Chondrocyte (in vitro differentiated cells): ENCODE results near the gene AXIN1. TPM values are rescaled to one million over a fixed set of nuclear protein-coding genes. Genes with fewer than 3 reads are reported as not detected.

Experiments used
- DNase-seq: peaks from one replicate; pipeline ENCODE4 v3.0.0; 2021; ENCODE audit warnings: mixed read lengths, low spot score
- H3K27ac Mint-ChIP-seq: one replicate; pipeline ENCODE4 v1.8.0; 2021; ENCODE audit warnings: mild to moderate bottlenecking, moderate library complexity, mixed read lengths; ENCODE audit not compliant: unreplicated experiment
- H3K27me3 Mint-ChIP-seq: 2 replicates; pipeline ENCODE4 v1.8.0; 2021; ENCODE audit warnings: low read depth, mixed read lengths
- H3K36me3 Mint-ChIP-seq: 2 replicates; pipeline ENCODE4 v1.8.0; 2021; ENCODE audit warnings: low read depth, mixed read lengths
- H3K4me1 Mint-ChIP-seq: 2 replicates; pipeline ENCODE4 v1.8.0; 2021; ENCODE audit warnings: low read depth, mild to moderate bottlenecking, mixed read lengths
- H3K4me3 Mint-ChIP-seq: one replicate; pipeline ENCODE4 v1.8.0; 2021; ENCODE audit warnings: mild to moderate bottlenecking, moderate library complexity, mixed read lengths; ENCODE audit not compliant: unreplicated experiment
- H3K9me3 Mint-ChIP-seq: 2 replicates; pipeline ENCODE4 v1.8.0; 2021; ENCODE audit warnings: low read depth, mixed read lengths
- CTCF ChIP-seq: fragments of 200-600 bp; sonication (generic); IDR thresholded peaks from 2 replicates; pipeline ENCODE4 v1.5.0; 2021; ENCODE audit warnings: antibody characterized with exemption, mild to moderate bottlenecking, moderate library complexity
- total RNA-seq: library from RNA; stranded (reverse); gene quantifications from 3 replicates; pipeline ENCODE4 v1.2.1, GENCODE V29; 2021

AXIN1 gene
- total RNA-seq, 1 donor from 2014 or later: 27.2 TPM

- Mint-ChIP-seq H3K27ac (no peak overlapping the region), H3K9me3 (no peaks in the 10 kb centered on the region), H3K4me3 (no peak overlapping the region), H3K4me1 (peaks cover 4% of the 10 kb centered on the region), H3K27me3 (no peaks in the 10 kb centered on the region), H3K36me3 (no peaks in the 10 kb centered on the region)
- no peak for DNase-seq
- no peak for TF ChIP-seq CTCF
These were observed 110.2 kb downstream of the AXIN1 start for GRCh38 chr16:242281-242680.

GRCh38 chr16:240559-240958 is 112.0 kb downstream of the AXIN1 start:
- TF ChIP-seq CTCF: no peak
- DNase-seq: no peak
- H3K36me3 Mint-ChIP-seq: no peaks in the 10 kb centered on the region
- H3K4me3 Mint-ChIP-seq: no peak overlapping the region
- H3K4me1 Mint-ChIP-seq: peaks cover 7% of the 10 kb centered on the region
- no peaks in the 10 kb centered on the region for H3K27me3 Mint-ChIP-seq
- no peaks in the 10 kb centered on the region for H3K9me3 Mint-ChIP-seq
- H3K27ac Mint-ChIP-seq: no peak overlapping the region

GRCh38 chr16:239948-240277 is 112.6 kb downstream of the AXIN1 start:
- Mint-ChIP-seq H3K9me3 (no peaks in the 10 kb centered on the region), H3K36me3 (no peaks in the 10 kb centered on the region), H3K4me1 (peaks cover 13% of the 10 kb centered on the region), H3K4me3 (no peak overlapping the region), H3K27me3 (no peaks in the 10 kb centered on the region), H3K27ac (no peak overlapping the region)
- TF ChIP-seq CTCF: no peak
- DNase-seq: no peak

Other genes starting within 250 kb of the AXIN1 start
- gene NPRL3, start 214.1 kb downstream of the AXIN1 start, total RNA-seq: 32.0 to 39.6 TPM (median 35.4 TPM) in 3 replicates
- not detected in 3 replicates for gene HBZ, start 200.1 kb downstream of the AXIN1 start, total RNA-seq
- gene HBM, start 186.7 kb downstream of the AXIN1 start, total RNA-seq: not detected in 3 replicates
- gene HBA2, start 179.8 kb downstream of the AXIN1 start, total RNA-seq: not detected in 3 replicates
- gene HBA1, start 176.0 kb downstream of the AXIN1 start, total RNA-seq: not detected in 3 replicates
- 0.74 TPM in 1 of 3 replicates, not detected in the others for gene HBQ1, start 172.3 kb downstream of the AXIN1 start, total RNA-seq
- 64.6 to 79.4 TPM (median 64.9 TPM) in 3 replicates for gene LUC7L, start 123.3 kb downstream of the AXIN1 start, total RNA-seq
- gene FAM234A, start 117.9 kb downstream of the AXIN1 start, total RNA-seq: 122 to 146 TPM (median 125 TPM) in 3 replicates
- 20.3 to 23.2 TPM (median 21.0 TPM) in 3 replicates for gene RGS11, start 76.8 kb downstream of the AXIN1 start, total RNA-seq
- gene ARHGDIG, start 72.1 kb downstream of the AXIN1 start, total RNA-seq: 0.82 to 4.0 TPM (median 3.7 TPM) in 3 replicates
- gene PDIA2, start 69.6 kb downstream of the AXIN1 start, total RNA-seq: 0.89 to 1.6 TPM (median 1.5 TPM) in 3 replicates
- 53.4 to 57.7 TPM (median 54.7 TPM) in 3 replicates for gene MRPL28, start 17.8 kb upstream of the AXIN1 start, total RNA-seq
- 49.5 to 61.2 TPM (median 59.7 TPM) in 3 replicates for gene PGAP6, start 29.3 kb upstream of the AXIN1 start, total RNA-seq
- gene NME4, start 44.5 kb upstream of the AXIN1 start, total RNA-seq: 176 to 246 TPM (median 231 TPM) in 3 replicates
- gene DECR2, start 49.2 kb upstream of the AXIN1 start, total RNA-seq: 21.8 to 25.1 TPM (median 22.2 TPM) in 3 replicates
- gene RAB11FIP3, start 72.9 kb upstream of the AXIN1 start, total RNA-seq: 41.9 to 52.4 TPM (median 45.1 TPM) in 3 replicates
- 28.8 to 32.0 TPM (median 29.7 TPM) in 3 replicates for gene CAPN15, start 175.0 kb upstream of the AXIN1 start, total RNA-seq
- not detected in 3 replicates for gene PRR35, start 207.7 kb upstream of the AXIN1 start, total RNA-seq
- not detected in 3 replicates for gene NHLRC4, start 214.3 kb upstream of the AXIN1 start, total RNA-seq
- 34.1 to 57.1 TPM (median 37.3 TPM) in 3 replicates for gene PIGQ, start 217.2 kb upstream of the AXIN1 start, total RNA-seq
- 15.2 to 19.6 TPM (median 19.6 TPM) in 3 replicates for gene RAB40C, start 237.3 kb upstream of the AXIN1 start, total RNA-seq